ENCODE results near the gene CLCF1.
"Not testable (repeated sequence)": the region's sequence is repeated elsewhere in the genome, so short reads cannot be mapped to it uniquely, and the experiment has no call there.

CLCF1 gene

DNA sequence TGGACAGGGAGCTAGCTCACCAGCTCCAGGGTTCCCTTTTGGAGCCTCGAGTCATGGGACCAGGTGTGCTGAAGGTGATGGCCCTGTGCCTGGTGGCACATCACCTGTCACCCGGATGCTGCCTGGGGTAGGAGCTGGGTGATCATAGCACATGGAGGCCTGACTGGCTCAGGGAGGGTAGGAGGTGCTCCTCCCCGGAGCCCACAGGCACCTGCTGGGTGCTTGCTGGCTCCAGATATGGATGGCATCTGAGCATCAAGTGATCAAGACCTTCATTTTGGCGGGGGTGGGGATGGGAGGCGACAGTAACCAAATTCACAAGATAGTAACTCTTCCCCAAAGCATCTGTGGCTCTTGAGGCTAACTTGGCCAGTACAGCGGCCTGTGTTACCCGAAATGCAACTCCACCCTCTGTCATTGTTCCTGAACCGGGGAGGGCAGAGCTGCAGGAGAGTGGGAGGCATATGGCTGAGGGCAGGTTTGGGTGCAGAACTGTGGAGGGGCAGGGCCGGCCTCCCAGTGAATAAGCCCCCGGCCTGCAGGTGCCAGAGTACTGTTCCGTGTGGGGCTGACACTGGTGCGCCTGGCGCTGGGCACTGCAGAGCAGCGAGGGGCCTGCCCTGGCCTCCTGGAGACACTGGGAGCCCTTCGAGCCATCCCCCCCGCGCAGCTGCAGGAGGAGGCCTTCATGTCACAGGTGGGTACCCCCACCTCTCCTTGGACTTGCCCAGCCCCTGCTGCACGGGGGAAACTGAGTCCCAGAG is 35.2 kb upstream of the CLCF1 start:
- DNase-seq: no peak

DNA sequence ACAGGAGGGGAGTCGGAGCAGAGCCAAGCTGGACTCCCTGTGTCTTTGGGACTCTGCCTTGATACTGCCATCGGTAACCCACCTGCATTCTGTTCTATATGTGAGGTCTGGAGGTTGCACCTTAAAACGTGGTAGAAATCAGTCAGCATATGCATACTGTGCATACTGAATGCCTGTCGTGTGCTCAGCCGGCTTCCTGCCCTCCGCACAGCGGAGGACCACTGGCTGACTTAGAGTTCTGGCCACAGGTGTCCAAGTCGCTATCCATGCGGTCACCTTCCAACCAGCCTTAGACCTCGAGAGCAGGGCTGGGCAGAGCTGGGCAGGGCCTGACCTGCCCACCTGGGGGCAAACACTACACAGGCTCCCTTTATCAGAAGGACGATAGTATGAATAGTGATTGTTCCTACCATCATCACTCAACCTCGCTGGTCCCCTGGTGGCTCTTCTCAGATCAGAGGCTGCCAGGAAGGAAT is 34.3 kb upstream of the CLCF1 start:
- DNase-seq: no peak

DNA sequence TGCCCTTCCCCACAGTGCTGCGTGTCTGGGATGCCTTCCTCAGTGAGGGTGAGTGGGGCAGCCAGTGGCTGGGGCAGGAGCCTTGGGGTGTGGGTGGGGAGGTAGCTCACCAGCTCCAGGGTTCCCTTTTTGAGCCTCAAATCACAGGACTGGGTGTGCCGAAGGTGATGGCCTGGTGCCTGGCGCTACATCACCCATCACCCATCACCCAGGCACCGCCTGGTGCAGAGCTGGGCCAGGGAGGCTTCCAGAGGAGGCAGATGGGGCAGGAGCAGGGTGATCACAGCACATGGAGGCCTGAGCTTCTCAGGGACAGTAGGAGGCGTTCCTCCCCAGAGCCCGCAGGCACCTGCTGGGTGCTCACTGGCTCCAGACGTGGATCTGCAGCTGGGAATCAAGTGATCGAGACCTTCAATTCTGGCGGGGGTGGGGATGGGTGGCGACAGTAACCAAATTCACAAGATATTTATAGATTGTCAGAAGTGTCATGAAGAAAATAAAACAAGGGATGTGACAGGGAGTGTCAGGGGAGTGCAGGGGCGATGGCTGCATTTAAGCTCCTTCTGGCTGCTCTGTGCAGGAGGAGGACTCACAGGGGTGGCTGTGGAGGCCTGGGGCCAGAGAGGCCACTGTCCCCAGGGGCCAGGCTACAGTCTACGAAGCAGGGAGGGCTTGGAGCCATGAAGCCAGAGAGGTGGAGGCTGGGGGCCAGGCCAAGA is 33.7 kb upstream of the CLCF1 start:
- no peak for DNase-seq

DNA sequence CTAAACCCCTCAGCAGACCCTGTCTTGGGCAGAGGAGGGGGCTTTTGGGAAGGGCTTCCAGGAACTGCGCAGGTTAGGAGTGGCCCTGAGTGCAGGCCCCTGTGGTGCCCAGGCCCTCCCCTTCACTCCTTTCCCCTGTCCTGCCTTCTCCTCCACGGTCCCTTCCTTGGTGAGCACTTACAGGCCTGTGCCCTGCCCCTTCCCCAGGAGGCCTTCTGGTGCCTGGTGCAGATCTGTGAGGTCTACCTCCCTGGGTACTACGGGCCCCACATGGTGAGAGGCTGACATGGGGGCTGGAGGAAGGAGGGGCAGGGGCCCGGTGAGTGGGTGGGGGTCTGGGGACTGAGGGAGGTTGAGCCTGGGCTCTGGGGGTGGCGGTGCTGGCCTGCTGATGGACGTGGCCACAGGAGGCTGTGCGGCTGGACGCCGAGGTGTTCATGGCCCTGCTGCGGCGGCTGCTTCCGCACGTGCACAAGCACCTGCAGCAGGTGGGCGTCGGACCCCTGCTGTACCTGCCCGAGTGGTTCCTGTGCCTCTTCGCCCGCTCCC is 33.1 kb upstream of the CLCF1 start:
- DNase-seq: no peak

- no peak for DNase-seq
Observed at GRCh38 chr11:67405688-67406339, 32.4 kb upstream of the CLCF1 start.

- DNase-seq: no peak
Observed at GRCh38 chr11:67405196-67405567, 31.8 kb upstream of the CLCF1 start.

DNA sequence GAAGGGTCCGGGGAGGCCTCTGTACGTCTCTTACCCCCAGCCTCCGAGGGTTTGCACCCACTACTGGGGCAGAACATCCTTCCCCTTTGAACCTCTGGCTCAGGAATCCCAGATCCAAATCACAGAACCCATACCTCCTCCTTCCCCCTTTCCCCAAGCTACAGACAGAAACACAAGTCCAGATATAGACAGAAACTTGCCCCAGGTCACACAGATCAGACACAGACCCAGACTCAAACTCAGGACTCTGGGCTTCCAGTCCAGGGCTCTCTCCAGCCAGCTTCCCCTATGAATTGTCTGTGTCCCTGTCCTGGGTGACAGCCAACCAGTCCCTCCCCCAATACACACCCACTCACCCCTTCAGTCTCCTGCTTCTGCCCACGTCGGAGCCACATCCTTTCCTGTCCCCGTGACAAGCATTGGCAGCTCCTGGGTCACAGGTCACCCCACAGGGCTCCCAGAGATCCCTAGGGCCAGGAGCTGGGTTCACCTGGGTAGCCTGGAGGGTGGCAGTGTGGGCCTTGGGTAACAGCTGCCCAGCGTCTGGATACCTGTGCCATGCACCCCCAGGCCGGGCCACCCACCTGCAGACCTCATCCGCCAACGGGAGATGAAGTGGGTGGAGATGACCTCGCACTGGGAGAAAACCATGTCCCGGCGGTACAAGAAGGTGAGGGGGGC is 31.3 kb upstream of the CLCF1 start:
- no peak for DNase-seq

GRCh38 chr11:67403085-67403484 is 29.7 kb upstream of the CLCF1 start:
- DNase-seq: not testable (repeated sequence)

- DNase-seq: not testable (repeated sequence)
Observed at GRCh38 chr11:67402192-67402839, 28.9 kb upstream of the CLCF1 start.

DNA sequence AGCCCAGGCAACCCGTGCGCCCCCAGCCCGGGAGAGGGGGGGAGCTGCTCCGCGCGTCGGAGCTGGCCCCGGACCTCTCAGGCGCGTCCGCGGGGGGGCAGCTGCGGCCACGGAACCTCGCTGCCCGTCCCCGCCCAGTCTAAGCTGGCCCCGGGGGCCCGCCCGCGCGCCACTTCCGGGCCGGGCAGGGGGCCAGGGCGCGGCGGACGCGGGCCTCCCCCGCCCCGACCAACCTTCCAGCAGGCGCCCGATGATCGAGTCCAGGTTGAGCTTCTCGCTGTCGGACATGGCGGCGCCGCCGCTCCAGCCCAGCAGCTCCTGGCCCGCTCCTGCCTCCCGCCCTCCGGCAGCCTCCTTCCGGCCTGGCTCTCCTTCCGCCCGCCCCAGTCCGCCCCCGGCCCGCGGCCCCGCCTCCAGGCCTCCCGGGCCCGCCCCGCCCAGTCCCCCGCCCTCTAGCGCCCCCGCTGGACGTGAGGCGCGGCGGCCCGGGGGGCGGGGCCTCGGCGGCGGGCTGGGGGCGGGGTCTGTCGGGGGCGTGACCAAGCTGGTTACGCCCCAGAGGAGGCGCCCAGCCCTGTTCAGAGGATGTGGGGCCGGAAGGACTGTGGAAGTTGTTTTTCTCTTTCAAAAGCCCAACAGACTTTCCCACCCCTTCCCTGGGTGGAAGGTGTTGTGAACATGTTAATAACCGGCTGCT is 28.2 kb upstream of the CLCF1 start, which contains the start of gene PPP1CA:
PPP1CA (minus strand) TSS at position 364 of the 697 bp plus-strand sequence; CDS start at position 288, 76 bp downstream.
- DNase-seq: peak; percentile 91

DNA sequence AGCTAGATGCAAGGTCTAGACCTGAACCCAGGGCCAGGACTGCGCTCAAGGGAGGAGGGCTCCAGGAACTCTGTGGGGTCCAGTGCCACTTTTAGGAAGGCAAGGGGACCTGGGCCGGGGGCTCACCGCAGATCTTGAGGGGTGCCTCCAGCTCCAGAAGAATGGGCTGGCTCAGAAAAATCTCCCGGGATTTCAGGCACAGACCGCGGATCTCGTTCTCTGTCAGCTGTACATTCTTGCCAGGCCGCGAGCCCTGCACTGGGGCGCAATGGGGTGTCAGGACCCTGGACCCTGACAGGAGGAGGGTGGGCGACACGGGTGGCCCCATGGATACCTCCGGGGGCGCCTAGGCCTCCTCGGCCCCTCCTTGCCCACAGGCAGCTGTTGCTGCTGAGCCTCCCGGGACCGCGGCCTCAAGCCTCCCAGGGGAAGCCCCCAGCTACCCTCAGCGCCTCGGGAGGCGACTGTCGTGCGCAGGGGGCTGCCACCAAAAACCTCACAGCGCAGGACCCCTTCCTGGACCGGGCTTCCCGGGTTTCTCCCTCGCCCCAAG is 27.6 kb upstream of the CLCF1 start:
- no peak for DNase-seq

GRCh38 chr11:67400251-67400941 is 27.0 kb upstream of the CLCF1 start:
- DNase-seq: no peak

DNA sequence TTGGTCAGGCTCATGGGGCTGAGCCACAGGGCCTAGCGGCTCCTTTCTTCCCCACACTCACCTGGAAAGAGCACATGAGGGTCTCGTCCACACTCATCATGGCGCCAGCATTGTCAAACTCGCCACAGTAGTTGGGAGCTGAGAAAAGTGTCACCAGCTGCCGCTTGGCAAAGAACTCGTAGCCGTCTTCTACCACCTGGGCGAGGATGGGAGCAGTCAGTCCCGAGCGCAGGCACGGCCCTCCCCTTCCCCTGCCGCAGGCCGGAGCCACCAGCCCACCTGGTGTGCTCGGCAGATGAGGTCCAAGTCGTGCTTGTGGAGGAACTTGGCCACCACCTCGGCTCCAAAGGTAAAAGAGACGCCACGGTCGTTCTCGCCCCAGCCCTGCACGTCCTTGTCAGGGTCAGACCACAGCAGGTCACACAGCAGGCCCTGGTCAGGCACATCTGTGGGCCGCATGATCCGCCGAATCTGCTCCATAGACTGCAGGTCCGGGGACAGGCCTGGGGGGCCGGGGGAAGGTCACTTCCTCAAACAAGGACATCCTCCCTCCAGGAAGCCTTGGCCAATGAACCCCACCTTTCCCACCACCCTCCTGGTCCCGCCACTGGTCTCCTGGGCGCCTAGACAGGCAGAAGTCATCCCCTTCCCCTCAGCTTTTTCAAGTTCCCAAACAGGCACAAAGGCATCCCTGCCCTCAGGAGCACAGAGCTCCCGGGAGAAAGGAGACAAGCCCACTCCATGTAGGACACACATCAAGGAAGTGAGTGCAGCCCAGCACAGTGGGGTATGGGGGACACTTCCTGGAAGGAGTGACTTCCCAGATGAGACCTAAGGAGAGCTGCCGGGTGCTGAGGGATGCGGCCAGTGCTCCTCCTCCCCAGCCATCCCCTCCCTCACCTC is 25.5 kb upstream of the CLCF1 start:
- DNase-seq: no peak

GRCh38 chr11:67397986-67398660 is 24.7 kb upstream of the CLCF1 start:
- no peak for DNase-seq

- DNase-seq: no peak
Observed at GRCh38 chr11:67397536-67397935, 24.1 kb upstream of the CLCF1 start.

GRCh38 chr11:67396587-67397389 is 23.4 kb upstream of the CLCF1 start:
- no peak for DNase-seq

DNA sequence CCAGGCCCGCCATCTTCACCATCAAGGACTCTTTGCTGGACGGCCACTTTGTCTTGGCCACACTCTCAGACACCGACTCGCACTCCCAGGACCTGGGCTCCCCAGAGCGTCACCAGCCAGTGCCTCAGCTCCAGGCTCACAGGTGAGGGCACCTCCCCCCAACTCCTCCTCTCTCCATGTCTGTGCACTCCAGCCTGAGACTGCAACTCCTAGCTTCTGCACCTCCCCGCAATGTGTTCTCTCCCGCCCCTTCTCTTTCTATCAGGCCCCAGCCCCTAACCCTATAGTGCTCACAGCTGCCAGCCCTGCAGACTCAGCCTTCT is 22.8 kb upstream of the CLCF1 start:
- DNase-seq: no peak
